ENCODE data around the gene SHB.

- TF ChIP-seq ZNF274 (IDR thresholded peaks at IDR 0.05; ENCODE audit: low read length) (no peak), ZNF274 (tag by site-specific recombination; IDR thresholded peaks at IDR 0.05; ENCODE audit: borderline replicate concordance) (no peak), ATF2 (tag by site-specific recombination; IDR thresholded peaks at IDR 0.05; ENCODE audit: low read depth) (no peak), ZNF596 (tag by site-specific recombination; IDR thresholded peaks at IDR 0.05) (no peak), CTCF (tag by site-specific recombination; IDR thresholded peaks at IDR 0.05) (no peak), TCF7L2 (IDR thresholded peaks at IDR 0.05; ENCODE audit: borderline replicate concordance, low read depth, low read length) (no peak), ZNF114 (tag by site-specific recombination; IDR thresholded peaks at IDR 0.05) (no peak), BCL6B (tag by site-specific recombination; IDR thresholded peaks at IDR 0.05) (no peak)
Measured at GRCh38 chr9:38012767-38013450, 56.1 kb downstream of the SHB start.
